ENCODE results near the gene RPL22L1. TPM values are rescaled to one million over a fixed set of nuclear protein-coding genes. Genes with fewer than 3 reads are reported as not detected.
"Not testable (repeated sequence)": the region's sequence is repeated elsewhere in the genome, so short reads cannot be mapped to it uniquely, and the experiment has no call there.

Gene RPL22L1
- total and polyA plus RNA-seq, 2 donors (not counting 1 experiment from before 2014, with no cell fraction given), result 46.1 to 147 TPM

- H3K4me1 ChIP-seq (ENCODE audit: control insufficient read depth in 2 of 2, insufficient read depth in 2 of 2, low read length in 2 of 2); H3K36me3 ChIP-seq (replicated peaks in 1 of 2; ENCODE audit: control extremely low read depth in 1 of 2, control insufficient read depth in 1 of 2, extremely low read depth in 1 of 2, insufficient read depth in 2 of 2, low read length in 1 of 2); H3K9me3 Mint-ChIP-seq (ENCODE audit: insufficient read depth); H3K27ac Mint-ChIP-seq; H4K20me1 ChIP-seq (ENCODE audit: control insufficient read depth, insufficient read depth, low read length, poor library complexity, severe bottlenecking); H3K4me3 ChIP-seq (ENCODE audit: control extremely low read depth in 1 of 5, extremely low read depth in 1 of 5, insufficient read depth in 1 of 5, low read depth in 2 of 5, low read length in 4 of 5); H3K4me1 Mint-ChIP-seq; H2AFZ ChIP-seq (ENCODE audit: insufficient read depth, low read depth, low read length, poor library complexity, severe bottlenecking); POLR2A ChIA-PET; DNase-seq; H3K27ac ChIP-seq (ENCODE audit: low read length in 2 of 2); H3K4me3 Mint-ChIP-seq; H3K4me2 ChIP-seq (replicated peaks; ENCODE audit: low read depth, low read length, poor library complexity, severe bottlenecking); ATAC-seq (ENCODE audit: low read depth); H3K9ac ChIP-seq (ENCODE audit: low read length); H3K27me3 ChIP-seq (replicated peaks in 1 of 4; ENCODE audit: control extremely low read depth in 1 of 4, control insufficient read depth in 3 of 4, insufficient read depth in 4 of 4, low read length in 3 of 4); H3K79me2 ChIP-seq (ENCODE audit: control insufficient read depth, insufficient read depth, low read length); intact Hi-C loops (cut with micrococcal nuclease); H3K9me3 ChIP-seq (ENCODE audit: control extremely low read depth in 1 of 3, control insufficient read depth in 2 of 3, insufficient read depth in 1 of 3, low read length in 2 of 3): not testable (repeated sequence)
- peaks cover 33% of the 10 kb centered on the region for H3K27me3 Mint-ChIP-seq
- CTCF ChIA-PET, result interaction anchor here (1.0 kb wide), 1 partner anchor 385 kb away, joined by 3 read pairs; no protein-coding TSS in a partner anchor
- WGBS (ENCODE audit: insufficient coverage), result 96% methylated on average over 2 of the region's 2 CpGs
Observed at GRCh38 chr3:170817471-170817870, 52.5 kb downstream of the RPL22L1 start.

- Histone ChIP-seq H3K27ac (ENCODE audit: low read length in 2 of 2) (no peak overlapping the region), H3K4me3 (ENCODE audit: control extremely low read depth in 1 of 5, extremely low read depth in 1 of 5, insufficient read depth in 1 of 5, low read depth in 2 of 5, low read length in 4 of 5) (no peak overlapping the region), H4K20me1 (ENCODE audit: control insufficient read depth, insufficient read depth, low read length, poor library complexity, severe bottlenecking) (no peaks in the 10 kb centered on the region), H3K79me2 (ENCODE audit: control insufficient read depth, insufficient read depth, low read length) (no peaks in the 10 kb centered on the region), H3K36me3 (replicated peaks in 1 of 2; ENCODE audit: control extremely low read depth in 1 of 2, control insufficient read depth in 1 of 2, extremely low read depth in 1 of 2, insufficient read depth in 2 of 2, low read length in 1 of 2) (no peaks in the 10 kb centered on the region), H3K9me3 (ENCODE audit: control extremely low read depth in 1 of 3, control insufficient read depth in 2 of 3, insufficient read depth in 1 of 3, low read length in 2 of 3) (no peaks in the 10 kb centered on the region), H3K4me2 (replicated peaks; ENCODE audit: low read depth, low read length, poor library complexity, severe bottlenecking) (no peak overlapping the region), H3K4me1 (ENCODE audit: control insufficient read depth in 2 of 2, insufficient read depth in 2 of 2, low read length in 2 of 2) (no peaks in the 10 kb centered on the region), H3K27me3 (replicated peaks in 1 of 4; ENCODE audit: control extremely low read depth in 1 of 4, control insufficient read depth in 3 of 4, insufficient read depth in 4 of 4, low read length in 3 of 4) (no peaks in the 10 kb centered on the region), H2AFZ (ENCODE audit: insufficient read depth, low read depth, low read length, poor library complexity, severe bottlenecking) (no peak overlapping the region), H3K9ac (ENCODE audit: low read length) (no peak overlapping the region)
- Mint-ChIP-seq H3K9me3 (ENCODE audit: insufficient read depth) (no peaks in the 10 kb centered on the region), H3K27me3 (peaks cover 27% of the 10 kb centered on the region), H3K27ac (no peak overlapping the region), H3K4me1 (no peaks in the 10 kb centered on the region), H3K4me3 (no peak overlapping the region)
- ATAC-seq (ENCODE audit: low read depth) (no peak), DNase-seq (no peak)
- no peak for TF ChIP-seq EZH2 (IDR thresholded peaks at IDR 0.05; ENCODE audit: borderline replicate concordance, insufficient read depth, low read depth, low read length, poor library complexity, severe bottlenecking)
- TF ChIP-seq CTCF (IDR thresholded peaks at IDR 0.05), result no peak
- intact Hi-C loops (cut with micrococcal nuclease), result no loop called here
- ChIA-PET POLR2A (no interaction called here), CTCF (interaction anchor here (1.0 kb wide), 1 partner anchor 384 kb away, joined by 3 read pairs; no protein-coding TSS in a partner anchor)
- no CpG with 5 or more reads among the region's 2 CpGs for WGBS (ENCODE audit: insufficient coverage)
Observed at GRCh38 chr3:170816841-170817240, 53.2 kb downstream of the RPL22L1 start.
